ENCODE data around the gene SAV1. TPM values are rescaled to one million over a fixed set of nuclear protein-coding genes. Genes with fewer than 3 reads are reported as not detected.

The SAV1 gene
- total and polyA plus RNA-seq, 2 of the 8 experiments (the other 6 are each of a cell fraction or from before 2014, with no cell fraction given), result 15.9 to 78.3 TPM

DNA sequence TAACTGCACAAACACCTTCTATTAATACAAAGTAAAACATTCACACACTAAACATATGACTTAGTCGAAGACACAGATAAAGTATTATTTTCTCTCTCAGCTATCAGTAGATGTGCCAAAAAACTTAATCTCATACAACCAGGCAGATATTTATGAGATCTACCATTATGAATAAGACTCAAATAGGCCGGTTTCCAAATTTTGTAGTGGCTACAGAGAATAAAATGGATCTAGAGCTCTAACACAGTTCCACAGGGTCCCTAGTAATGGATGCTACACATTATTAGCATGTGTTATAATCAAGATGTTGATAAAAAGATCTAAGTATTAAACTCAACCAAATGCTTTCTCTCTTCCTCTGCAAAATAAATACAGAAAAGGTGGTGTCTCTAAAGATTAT lies 10.4 kb downstream of the SAV1 start:
- Histone ChIP-seq H4K8ac (ENCODE audit: extremely low read depth, insufficient read depth, low read length) (no peak overlapping the region), H2AFZ (ENCODE audit: low read length) (no peak overlapping the region), H3K23me2 (ENCODE audit: low read depth, low read length) (no peaks in the 10 kb centered on the region), H3K9ac (replicated peaks in 1 of 4; ENCODE audit: extremely low read depth in 1 of 4, low read depth in 3 of 4, low read length in 3 of 4) (no peak overlapping the region), H3K79me2 (ENCODE audit: control insufficient read depth in 1 of 2, insufficient read depth in 2 of 2, low read length in 2 of 2) (peaks cover 8 to 96% of the 10 kb centered on the region in 2 experiments), H3K79me1 (ENCODE audit: low read depth, low read length) (no peaks in the 10 kb centered on the region; the same call in 1 of the 2 replicates), H2BK20ac (ENCODE audit: low read length) (no peak overlapping the region), H2BK15ac (ENCODE audit: low read length) (no peak overlapping the region), H2BK5ac (ENCODE audit: low read depth, low read length) (no peak overlapping the region), H3K14ac (ENCODE audit: insufficient read length) (no peak overlapping the region), H3K27me3 (replicated peaks in 1 of 4; ENCODE audit: control insufficient read depth in 3 of 4, extremely low read depth in 1 of 4, insufficient read depth in 3 of 4, low read length in 3 of 4) (no peaks in the 10 kb centered on the region), H3K36me3 (ENCODE audit: control insufficient read depth in 2 of 4, insufficient read depth in 4 of 4, low read length in 3 of 4) (peaks cover 2 to 12% (median 10%) of the 10 kb centered on the region in 4 experiments; a peak in 4 of 8 replicates), H3K18ac (ENCODE audit: extremely low read depth, low read length) (no peak overlapping the region), H2AK5ac (ENCODE audit: low read depth, low read length) (no peak overlapping the region), H3K23ac (ENCODE audit: insufficient read length) (no peak overlapping the region), H4K91ac (replicated peaks; ENCODE audit: insufficient read length, low read length) (no peak overlapping the region), H2BK12ac (ENCODE audit: low read depth, low read length) (no peak overlapping the region), H3K27ac (ENCODE audit: low read depth, low read length) (no peak overlapping the region), H4K5ac (ENCODE audit: insufficient read length, low read depth, low read length) (no peak overlapping the region), H3K9me3 (ENCODE audit: insufficient read depth in 2 of 2, low read depth in 1 of 2, low read length in 1 of 2) (no peaks in the 10 kb centered on the region), H3K4me3 (ENCODE audit: extremely low read depth in 1 of 4, insufficient read depth in 2 of 4, low read depth in 3 of 4, low read length in 4 of 4) (peak overlapping the region in 1 of 4 experiments; percentile 41; a peak in 2 of 8 replicates), H2BK120ac (replicated peaks; ENCODE audit: low read depth, low read length) (no peak overlapping the region), H3K4me2 (ENCODE audit: insufficient read depth in 1 of 2, low read depth in 2 of 2, low read length in 2 of 2) (peak overlapping the region in 1 of 2 experiments; percentile 37; a peak in 1 of 4 replicates), H3K4me1 (replicated peaks in 1 of 4; ENCODE audit: control insufficient read depth in 3 of 4, insufficient read depth in 4 of 4, low read length in 3 of 4) (peaks cover 0 to 5% (median 1%) of the 10 kb centered on the region in 4 experiments; a peak in 3 of 7 replicates), H3K4ac (replicated peaks; ENCODE audit: insufficient read length, low read depth, low read length) (no peak overlapping the region), H4K20me1 (replicated peaks in 1 of 2; ENCODE audit: control insufficient read depth in 1 of 2, insufficient read depth in 2 of 2, low read length in 2 of 2) (peaks cover 0 to 4% of the 10 kb centered on the region in 2 experiments), H3K56ac (replicated peaks; ENCODE audit: insufficient read length, low read depth, low read length) (no peak overlapping the region)
- TF ChIP-seq BRCA1 (IDR thresholded peaks at IDR 0.05; ENCODE audit: low read depth, low read length) (no peak), CHD1 (IDR thresholded peaks at IDR 0.05; ENCODE audit: low read depth, low read length) (no peak), YY1 (IDR thresholded peaks at IDR 0.05; ENCODE audit: low read depth, low read length) (no peak), TAF1 (IDR thresholded peaks at IDR 0.05; ENCODE audit: low read depth, low read length) (no peak), SIX5 (IDR thresholded peaks at IDR 0.05; ENCODE audit: low read depth, low read length) (no peak), EZH2 (IDR thresholded peaks at IDR 0.05; ENCODE audit: low read depth, low read length, severe bottlenecking) (no peak), RFX5 (IDR thresholded peaks at IDR 0.05; ENCODE audit: borderline replicate concordance, low read depth, low read length) (no peak), POLR2A (IDR thresholded peaks at IDR 0.05; ENCODE audit: control extremely low read depth in 1 of 2, low read depth in 2 of 2, low read length in 2 of 2) (no peak), EGR1 (IDR thresholded peaks at IDR 0.05; ENCODE audit: borderline replicate concordance, low read depth, low read length) (no peak), NRF1 (IDR thresholded peaks at IDR 0.05; ENCODE audit: low read depth, low read length) (no peak), CREB1 (IDR thresholded peaks at IDR 0.05) (no peak), RNF2 (IDR thresholded peaks at IDR 0.05; ENCODE audit: borderline replicate concordance, low read depth, low read length, missing control alignments, poor library complexity, severe bottlenecking) (no peak), E2F6 (IDR thresholded peaks at IDR 0.05) (no peak), MAFK (IDR thresholded peaks at IDR 0.05; ENCODE audit: low read depth, low read length) (no peak)
- 91% methylated on average over 2 of the region's 2 CpGs; no CpG with 5 or more reads in 1 of the 2 experiments for WGBS, 2 experiments (ENCODE audit: extremely low coverage in 1 of 2, insufficient coverage in 1 of 2, insufficient read length in 1 of 2, insufficient replicate concordance in 2 of 2, low coverage in 1 of 2, low lambda C conversion rate in 2 of 2, missing lambda C conversion rate in 1 of 2)
- POLR2A ChIA-PET (ENCODE audit: partially characterized antibody), result interaction anchor here (0.5 to 6.8 kb wide), 5 partner anchors 9 to 98 kb away, joined by 3 to 70 read pairs (median 7); partner anchors contain the start of genes ATL1 and SAV1
- FAIRE-seq, result no peak
- DNase-seq (ENCODE audit: low read depth in 1 of 2, low spot score in 2 of 2), result no peak
- CTCF ChIA-PET (ENCODE audit: partially characterized antibody), result interaction anchor here (1.2 kb wide), 1 partner anchor 31 kb away, joined by 4 read pairs; no protein-coding TSS in a partner anchor

All from H1 (cell line).